DND-41 (cell line): ENCODE results near the gene PDCD2.
"Not testable (repeated sequence)": the region's sequence is repeated elsewhere in the genome, so short reads cannot be mapped to it uniquely, and the experiment has no call there.

Experiments
- ATAC-seq: fragments of 200-7000 bp; cut with Tn5 transposase; 3 replicates; pipeline ENCODE4 v1.9.1; 2021; ENCODE audit warnings: low read depth; ENCODE audit not compliant: insufficient read depth
- DNase-seq: peaks from one replicate; pipeline ENCODE4 v3.0.0-alpha.2; 2020
- H2AFZ ChIP-seq: 2 replicates; pipeline ENCODE4 v1.6.0; 2012; ENCODE audit warnings: low read depth, low read length
- H3K27ac ChIP-seq: 2 replicates; pipeline ENCODE4 v1.5.1; 2012; ENCODE audit warnings: low read length, inconsistent platforms
- H3K27me3 ChIP-seq: fragments of 200-600 bp; sonication (generic); 2 replicates; pipeline ENCODE4 v1.6.0; 2012; ENCODE audit warnings: low read length, mild to moderate bottlenecking, inconsistent platforms; ENCODE audit not compliant: insufficient read depth, poor library complexity
- H3K36me3 ChIP-seq: 2 replicates; pipeline ENCODE4 v1.5.1; 2012; ENCODE audit warnings: low read length, inconsistent platforms; ENCODE audit not compliant: insufficient read depth
- H3K4me1 ChIP-seq: 2 replicates; pipeline ENCODE4 v1.5.1; 2012; ENCODE audit warnings: mild to moderate bottlenecking, low read length; ENCODE audit not compliant: insufficient read depth
- H3K4me2 ChIP-seq: 2 replicates; pipeline ENCODE4 v1.6.0; 2012; ENCODE audit warnings: mild to moderate bottlenecking, moderate library complexity, low read length, inconsistent platforms; ENCODE audit not compliant: insufficient read depth
- H3K4me3 ChIP-seq, 2 experiments: fragments of 200-600 bp in 1 of 2; shearing (Covaris generic) in 1 of 2; 2 replicates each; pipeline ENCODE4 v1.5.1; 2012 to 2016; ENCODE audit warnings: inconsistent platforms in 2 of 2, low read length in 2 of 2, mild to moderate bottlenecking in 2 of 2, low read depth in 1 of 2, moderate library complexity in 1 of 2
- H3K79me2 ChIP-seq: 2 replicates; pipeline ENCODE4 v1.6.0; 2012; ENCODE audit warnings: low read length, inconsistent platforms; ENCODE audit not compliant: insufficient read depth
- H3K9ac ChIP-seq: 2 replicates; pipeline ENCODE4 v1.6.0; 2012; ENCODE audit warnings: low read depth, mild to moderate bottlenecking, inconsistent platforms, low read length, moderate library complexity
- H3K9me3 ChIP-seq: 2 replicates; pipeline ENCODE4 v1.5.1; 2012; ENCODE audit warnings: low read length, moderate library complexity, mild to moderate bottlenecking, inconsistent platforms; ENCODE audit not compliant: insufficient read depth, severe bottlenecking
- H4K20me1 ChIP-seq: 2 replicates; pipeline ENCODE4 v1.6.0; 2012; ENCODE audit warnings: low read length; ENCODE audit not compliant: insufficient read depth
- EZH2 ChIP-seq: IDR thresholded peaks from 3 replicates; pipeline ENCODE4 v1.6.1; 2012; ENCODE audit warnings: borderline replicate concordance, low read depth, mild to moderate bottlenecking, moderate library complexity, low read length, inconsistent platforms; ENCODE audit not compliant: severe bottlenecking
- TF ChIP-seq, protein P1 (sequence below): IDR thresholded peaks from 2 replicates; pipeline ENCODE4 v1.5.1; 2012; ENCODE audit warnings: borderline replicate concordance, low read length, moderate library complexity, mild to moderate bottlenecking; ENCODE audit not compliant: poor library complexity, severe bottlenecking; ENCODE audit errors: extremely low read depth

The PDCD2 gene

DNA sequence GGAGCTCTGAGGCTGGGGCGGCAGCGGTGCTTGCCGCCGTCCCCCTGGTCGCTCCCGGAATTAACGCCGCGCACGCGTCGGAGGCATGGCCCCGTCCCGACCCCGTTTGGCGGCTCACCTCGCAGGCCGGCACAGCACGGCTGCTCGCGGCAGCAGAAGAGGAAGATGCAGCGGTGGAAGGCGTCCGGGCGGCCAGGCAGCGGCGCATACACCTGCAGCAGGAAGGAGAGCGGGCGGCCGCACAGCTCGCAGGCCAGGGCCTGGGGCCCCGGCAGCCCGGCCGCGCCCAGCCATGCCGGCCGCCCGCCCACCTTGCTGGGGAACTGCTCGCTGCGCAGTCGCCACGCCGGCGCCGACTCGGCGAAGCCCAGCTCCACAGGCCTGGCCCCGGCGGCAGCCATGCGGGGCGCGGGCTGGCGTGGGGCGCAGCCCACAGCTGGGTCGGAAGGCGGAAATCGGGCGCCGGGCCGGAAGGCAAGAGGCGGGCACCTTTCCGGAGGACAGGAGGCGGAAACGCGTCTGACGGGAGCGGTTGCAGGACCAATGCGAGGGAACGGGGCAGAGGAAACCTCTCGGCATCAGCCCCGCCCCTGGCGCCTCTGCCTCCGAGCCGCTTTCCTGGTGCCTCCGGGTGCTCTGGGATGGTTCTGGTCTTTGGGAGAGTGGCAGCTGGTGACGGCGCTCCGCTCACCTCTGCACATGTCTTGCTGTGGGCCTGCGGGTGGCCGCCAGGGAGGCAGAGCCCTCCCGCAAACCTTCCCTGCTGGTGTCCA is at the start of gene PDCD2:
Gene PDCD2 (minus strand): TSS at position 457 of the 773 bp plus-strand sequence. CDS start 56 bp downstream, at position 401.
- Histone ChIP-seq H3K9ac (peak within 1 kb of the TSS; percentile 88), H3K9me3 (no peaks in the 10 kb centered on the region), H3K36me3 (peaks cover 43% of the 10 kb centered on the region), H3K4me1 (peaks cover 28% of the 10 kb centered on the region), H3K4me3 (peak within 1 kb of the TSS; percentile 73 to 99), H3K27me3 (no peaks in the 10 kb centered on the region), H3K4me2 (peak within 1 kb of the TSS; percentile 80), H2AFZ (peak within 1 kb of the TSS; percentile 97), H3K79me2 (peaks cover 34% of the 10 kb centered on the region), H4K20me1 (peaks cover 9% of the 10 kb centered on the region; the same call in 1 of the 2 replicates), H3K27ac (peak within 1 kb of the TSS; percentile 84)
- TF ChIP-seq, protein P1, sequence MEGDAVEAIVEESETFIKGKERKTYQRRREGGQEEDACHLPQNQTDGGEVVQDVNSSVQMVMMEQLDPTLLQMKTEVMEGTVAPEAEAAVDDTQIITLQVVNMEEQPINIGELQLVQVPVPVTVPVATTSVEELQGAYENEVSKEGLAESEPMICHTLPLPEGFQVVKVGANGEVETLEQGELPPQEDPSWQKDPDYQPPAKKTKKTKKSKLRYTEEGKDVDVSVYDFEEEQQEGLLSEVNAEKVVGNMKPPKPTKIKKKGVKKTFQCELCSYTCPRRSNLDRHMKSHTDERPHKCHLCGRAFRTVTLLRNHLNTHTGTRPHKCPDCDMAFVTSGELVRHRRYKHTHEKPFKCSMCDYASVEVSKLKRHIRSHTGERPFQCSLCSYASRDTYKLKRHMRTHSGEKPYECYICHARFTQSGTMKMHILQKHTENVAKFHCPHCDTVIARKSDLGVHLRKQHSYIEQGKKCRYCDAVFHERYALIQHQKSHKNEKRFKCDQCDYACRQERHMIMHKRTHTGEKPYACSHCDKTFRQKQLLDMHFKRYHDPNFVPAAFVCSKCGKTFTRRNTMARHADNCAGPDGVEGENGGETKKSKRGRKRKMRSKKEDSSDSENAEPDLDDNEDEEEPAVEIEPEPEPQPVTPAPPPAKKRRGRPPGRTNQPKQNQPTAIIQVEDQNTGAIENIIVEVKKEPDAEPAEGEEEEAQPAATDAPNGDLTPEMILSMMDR = no peak
- no peak for TF ChIP-seq EZH2
- peak; percentile 94 for ATAC-seq
- DNase-seq = peak; percentile 94

- H3K9ac ChIP-seq, H2AFZ ChIP-seq, H3K36me3 ChIP-seq, H3K27me3 ChIP-seq, H3K27ac ChIP-seq, DNase-seq, H3K4me2 ChIP-seq, H3K79me2 ChIP-seq, H4K20me1 ChIP-seq, H3K9me3 ChIP-seq, H3K4me1 ChIP-seq, ATAC-seq, H3K4me3 ChIP-seq: not testable (repeated sequence)
Observed at GRCh38 chr6:170616020-170616554, 31.6 kb upstream of the PDCD2 start.

GRCh38 chr6:170612256-170612804 is 27.9 kb upstream of the PDCD2 start:
- not testable (repeated sequence) for H3K4me3 ChIP-seq
- ATAC-seq = peak; percentile 88

DNA sequence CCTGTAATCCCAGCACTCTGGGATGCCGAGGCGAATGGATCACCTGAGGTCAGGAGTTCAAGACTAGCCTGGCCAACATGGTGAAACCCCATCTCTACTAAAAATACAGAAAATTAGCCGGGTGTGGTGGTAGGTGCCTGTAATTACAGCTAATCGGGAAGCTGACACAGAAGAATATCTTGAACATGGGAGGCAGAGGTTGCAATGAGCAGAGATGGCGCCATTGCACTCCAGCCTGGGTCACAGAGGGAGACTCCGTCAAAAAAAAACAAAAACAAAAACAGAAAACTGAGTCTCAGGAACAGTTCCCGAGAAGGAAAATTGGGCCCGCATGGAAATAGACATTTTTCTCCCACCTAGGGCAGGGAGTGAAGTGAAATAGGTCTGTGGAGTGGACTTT is 24.8 kb upstream of the PDCD2 start:
- not testable (repeated sequence) for H3K4me2 ChIP-seq, H3K9me3 ChIP-seq, H3K79me2 ChIP-seq, H3K4me3 ChIP-seq, H2AFZ ChIP-seq, H3K4me1 ChIP-seq, ATAC-seq, H3K36me3 ChIP-seq, DNase-seq, H3K27me3 ChIP-seq, H3K9ac ChIP-seq, H3K27ac ChIP-seq, H4K20me1 ChIP-seq

More at GRCh38 chr6:170612256-170612804, 27.9 kb upstream of the PDCD2 start:
- H3K4me2 ChIP-seq, H3K9me3 ChIP-seq, H3K79me2 ChIP-seq, H4K20me1 ChIP-seq, H3K36me3 ChIP-seq, H3K27me3 ChIP-seq, H3K9ac ChIP-seq, H3K4me1 ChIP-seq, H3K27ac ChIP-seq, DNase-seq, H2AFZ ChIP-seq: not testable (repeated sequence)
